Activated T-cell treated with anti-CD3 and anti-CD28 coated beads, Interleukin-2, amount 50 U/mL, for 1 hour (primary cell): Measurements from ENCODE around the gene QSER1.
A peak's percentile ranks its signal among the peaks of the same experiment; 100 is the strongest.
"Not testable (repeated sequence)": the region's sequence is repeated elsewhere in the genome, so short reads cannot be mapped to it uniquely, and the experiment has no call there.

Source experiments
- DNase-seq: peaks from one replicate; pipeline ENCODE4 v3.0.0-alpha.2; 2020

Gene QSER1

GRCh38 chr11:32892355-32893092 is at the start of gene QSER1:
Gene QSER1 (plus strand): TSS chr11:32892811. CDS start chr11:32893126, 315 bp downstream.
- peak; percentile 79 for DNase-seq

DNA sequence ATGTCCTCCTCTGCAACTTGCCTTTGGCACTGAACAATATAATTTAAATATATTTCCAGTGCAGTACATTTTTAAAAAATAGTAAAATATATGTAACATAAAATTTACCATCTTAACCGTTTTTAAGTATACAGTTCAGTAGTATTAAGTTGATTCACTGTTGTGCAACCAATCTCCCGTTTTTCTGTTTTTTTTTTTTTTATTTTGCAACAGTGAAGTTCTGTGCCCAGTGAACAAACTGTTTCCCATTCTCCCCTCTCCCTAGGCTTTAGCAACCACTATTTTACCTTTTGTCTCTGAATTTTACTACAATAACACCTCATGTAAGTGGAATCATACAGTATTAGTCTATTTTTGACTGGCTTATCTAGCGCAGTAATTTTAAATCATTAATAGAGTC is 49.1 kb upstream of the QSER1 start:
- no peak for DNase-seq

DNA sequence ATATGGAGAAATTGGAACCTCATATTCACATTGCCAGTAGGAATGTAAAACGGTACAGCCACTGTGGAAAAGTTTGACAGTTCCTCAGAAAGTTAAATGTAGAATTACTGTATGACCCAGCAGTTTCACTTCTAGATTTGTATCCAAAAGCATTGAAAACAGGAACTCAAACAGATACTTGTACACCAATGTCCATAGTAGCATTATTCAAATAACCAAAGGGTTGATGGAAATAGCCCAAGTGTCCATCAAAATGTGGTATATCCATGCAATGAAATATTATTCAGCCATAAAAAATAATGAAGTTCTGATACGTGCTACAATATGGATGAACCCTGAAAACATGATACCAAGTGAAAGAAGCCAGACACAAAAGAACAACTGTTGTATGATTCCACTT is 45.1 kb upstream of the QSER1 start:
- DNase-seq = no peak

DNA sequence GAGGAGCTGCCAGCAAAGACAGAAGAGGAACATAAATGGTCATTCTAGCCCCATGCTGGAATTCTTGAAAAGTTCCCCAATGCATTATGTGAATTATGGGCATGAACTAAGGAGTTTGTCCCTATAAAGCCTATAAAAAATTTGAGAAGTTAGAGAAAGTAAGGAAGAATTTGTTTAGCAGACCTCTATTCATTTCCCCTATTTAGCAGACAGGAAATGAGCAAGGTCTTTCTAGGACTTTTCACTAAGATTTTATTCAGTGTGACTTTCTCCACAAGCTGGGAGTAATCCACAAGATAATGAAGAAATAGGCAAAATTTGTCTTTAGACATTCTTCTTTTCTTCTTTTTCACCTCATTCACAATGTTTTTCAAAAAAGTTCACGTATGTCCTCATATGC is 42.9 kb upstream of the QSER1 start:
- DNase-seq = no peak

DNA sequence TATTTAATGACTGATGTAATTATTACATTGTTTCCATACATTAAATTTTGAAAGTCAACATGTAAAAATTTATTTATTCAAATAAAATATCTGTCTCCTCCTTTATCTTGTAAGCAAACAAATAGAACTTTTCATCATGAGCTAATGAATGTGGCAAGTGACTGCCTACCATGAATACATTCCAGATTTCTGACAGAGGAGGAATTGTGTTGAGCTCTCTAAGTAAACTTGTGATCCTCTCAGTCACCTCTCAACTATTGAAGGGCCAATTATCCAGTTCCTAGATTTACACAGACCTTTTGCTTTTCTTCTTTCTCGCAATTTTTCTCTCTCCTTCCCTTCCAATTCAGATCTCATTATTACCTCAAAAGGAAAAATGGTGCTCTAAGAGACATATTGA is 41.4 kb upstream of the QSER1 start:
- no peak for DNase-seq

- no peak for DNase-seq
Measured at GRCh38 chr11:32852207-32852606, 40.4 kb upstream of the QSER1 start.

DNA sequence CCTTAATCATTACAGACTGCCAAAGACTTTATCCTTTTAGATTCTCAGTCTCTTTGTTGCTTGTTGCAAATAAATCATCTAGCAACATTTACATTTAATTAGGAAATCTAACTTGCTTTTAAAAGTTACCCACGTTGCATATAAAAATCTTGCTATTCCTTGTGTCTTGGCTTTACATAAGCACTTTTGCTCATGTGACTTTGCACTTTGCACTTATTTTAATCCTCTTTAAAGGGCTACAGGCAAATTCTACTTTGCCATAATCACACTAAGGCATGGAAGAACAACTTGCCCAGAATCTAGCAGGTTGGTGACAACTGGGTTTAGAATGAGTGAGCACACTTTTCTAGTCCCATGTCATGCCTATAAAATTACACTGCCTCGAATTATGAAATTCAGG is 37.0 kb upstream of the QSER1 start:
- DNase-seq = no peak

DNA sequence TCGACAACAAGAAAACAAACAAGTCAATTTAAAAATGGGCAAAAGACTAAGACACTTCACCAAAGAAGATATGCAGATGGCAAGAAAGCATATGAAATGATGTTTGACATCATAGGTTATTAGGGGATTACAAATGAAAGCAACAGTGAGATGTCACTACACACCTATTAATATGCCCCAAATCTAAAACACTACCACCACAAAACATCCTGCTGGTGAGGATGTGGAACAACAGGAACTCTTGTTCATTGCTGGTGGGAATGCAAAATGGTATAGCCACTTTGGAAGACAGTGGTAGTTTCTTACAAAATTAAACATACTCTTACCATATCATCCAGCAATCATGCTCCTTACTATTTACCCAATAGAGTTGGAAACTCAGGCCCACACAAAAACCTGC is 33.9 kb upstream of the QSER1 start:
- no peak for DNase-seq

GRCh38 chr11:32861850-32862577 is 30.6 kb upstream of the QSER1 start:
- no peak for DNase-seq

DNA sequence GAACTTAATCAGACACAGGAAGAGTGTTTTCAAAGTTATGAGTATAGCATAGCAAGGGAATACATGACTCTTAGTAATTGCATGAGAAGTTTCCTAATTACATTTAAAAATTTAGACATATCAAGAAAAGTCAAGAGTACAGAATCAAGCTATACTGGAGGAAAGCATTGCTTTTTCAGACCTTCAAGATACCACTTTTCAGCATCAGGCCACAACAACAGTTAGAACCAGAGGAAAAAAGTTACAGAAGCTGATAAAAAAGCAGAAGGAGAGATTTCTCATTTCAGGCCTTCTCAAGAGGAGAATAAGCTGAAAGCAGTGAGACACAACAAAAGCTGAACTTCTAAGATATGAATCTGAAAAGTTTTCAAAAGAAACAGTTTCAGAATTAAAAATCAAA is 28.1 kb upstream of the QSER1 start:
- no peak for DNase-seq

DNA sequence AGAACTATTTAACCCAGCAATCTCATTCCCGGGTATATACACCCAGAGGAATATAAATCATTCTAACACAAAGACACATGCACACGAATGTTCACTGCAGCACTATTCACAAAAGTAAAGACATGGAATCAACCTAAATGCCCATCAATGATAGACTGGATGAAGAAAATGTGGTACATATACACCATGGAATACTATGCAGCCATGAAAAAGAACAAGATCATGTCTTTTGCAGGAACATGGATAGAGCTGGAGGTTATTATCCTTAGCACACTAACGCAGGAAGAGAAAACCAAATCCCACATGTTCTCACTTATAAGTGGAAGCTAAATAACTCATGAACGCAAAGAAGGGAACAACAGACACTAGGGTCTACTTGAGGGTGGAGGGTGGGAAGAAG is 23.9 kb upstream of the QSER1 start:
- not testable (repeated sequence) for DNase-seq

- DNase-seq = peak; percentile 43
Measured at GRCh38 chr11:32870676-32871075, 21.9 kb upstream of the QSER1 start.

DNA sequence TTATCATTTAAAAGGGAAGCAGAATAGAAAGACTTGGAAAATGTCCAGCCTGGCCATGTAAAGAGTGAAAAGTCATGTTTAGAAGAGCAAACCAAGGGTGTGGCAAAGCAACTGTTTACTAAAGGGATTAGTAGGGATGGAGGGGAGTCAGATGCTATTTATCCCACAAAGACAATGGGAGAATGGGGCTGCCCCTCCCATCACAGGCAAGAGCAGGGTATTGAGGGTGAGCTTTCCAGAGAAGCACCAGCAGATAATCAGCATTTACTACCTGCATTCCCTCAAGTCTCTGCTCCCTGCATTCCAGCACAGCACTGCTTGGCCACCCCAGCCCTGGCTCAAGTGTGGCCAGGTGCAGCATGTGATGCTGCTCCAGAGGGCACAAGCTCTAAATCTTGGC is 18.5 kb upstream of the QSER1 start:
- DNase-seq = no peak

DNA sequence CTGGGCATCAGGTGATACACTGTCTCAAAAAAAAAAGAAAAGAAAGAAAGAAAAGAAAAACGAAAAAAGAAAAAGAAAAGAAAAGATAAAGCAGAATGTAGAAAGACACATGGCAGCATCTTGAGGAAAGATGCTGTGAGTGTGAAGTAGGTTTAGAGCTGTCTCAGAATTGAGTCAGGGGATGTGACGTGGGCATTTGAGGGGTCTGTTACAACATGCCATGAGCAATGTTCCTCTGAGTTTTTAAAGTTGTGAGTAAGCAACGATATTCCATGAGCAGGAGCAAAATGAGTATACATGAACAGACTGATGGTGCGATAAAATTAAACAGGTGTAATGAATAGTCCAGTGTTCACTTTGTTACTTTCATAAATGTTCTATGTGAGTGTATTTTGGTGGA is 11.3 kb upstream of the QSER1 start:
- no peak for DNase-seq

- no peak for DNase-seq
Measured at GRCh38 chr11:32883421-32883820, 9.2 kb upstream of the QSER1 start.

GRCh38 chr11:32884023-32884422 is 8.6 kb upstream of the QSER1 start:
- DNase-seq = no peak

GRCh38 chr11:32884770-32885384 is 7.7 kb upstream of the QSER1 start:
- no peak for DNase-seq

DNA sequence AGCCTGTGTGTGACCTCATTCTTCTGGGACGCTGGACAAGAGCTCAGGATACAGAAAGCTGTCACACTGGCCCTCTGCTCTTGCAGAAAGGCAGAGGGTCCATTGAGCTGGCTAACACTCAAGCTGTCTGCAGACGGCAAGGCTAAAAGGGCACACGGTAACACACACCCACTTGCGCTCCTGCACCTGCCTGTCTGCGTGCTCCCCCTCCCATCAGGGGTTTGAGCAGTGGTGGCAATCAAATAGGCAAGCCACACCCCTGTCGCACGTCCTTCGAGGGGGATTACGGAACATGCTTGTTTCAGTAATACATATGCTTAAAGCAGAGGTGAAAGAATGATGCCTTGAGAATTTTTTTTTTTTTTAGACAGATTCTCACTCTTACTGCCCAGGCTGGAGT is 7.1 kb upstream of the QSER1 start:
- no peak for DNase-seq

- DNase-seq = no peak
Measured at GRCh38 chr11:32886180-32886579, 6.4 kb upstream of the QSER1 start.

DNA sequence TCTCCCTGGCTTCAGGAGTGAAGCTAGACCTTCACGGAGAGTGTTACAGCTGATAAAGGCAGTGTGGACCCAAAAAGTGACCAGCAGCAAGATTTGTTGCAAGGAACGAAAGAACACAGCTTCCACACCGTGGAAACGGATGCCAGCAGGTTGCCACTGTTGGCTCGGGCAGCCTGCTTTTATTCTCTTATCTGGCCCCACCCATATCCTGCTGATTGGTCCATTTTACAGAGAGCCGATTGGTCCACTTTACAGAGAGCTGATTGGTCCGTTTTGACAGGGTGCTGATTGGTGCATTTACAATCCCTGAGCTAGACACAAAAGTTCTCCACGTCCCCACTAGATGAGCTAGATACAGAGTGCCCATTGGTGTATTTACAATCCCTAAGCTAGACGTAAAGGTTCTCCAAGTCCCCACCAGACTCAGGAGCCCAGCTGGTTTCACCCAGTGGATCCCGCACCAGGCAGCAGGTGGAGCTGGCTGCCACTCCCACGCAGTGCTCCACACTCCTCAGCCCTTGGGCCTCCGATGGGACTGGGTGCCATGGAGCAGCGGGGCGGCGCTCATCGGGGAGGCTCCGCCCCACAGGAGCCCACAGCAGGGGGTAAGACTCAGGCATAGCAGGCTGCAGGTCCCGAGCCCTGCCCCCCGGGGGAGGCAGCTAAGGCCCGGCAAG is 4.8 kb upstream of the QSER1 start:
- not testable (repeated sequence) for DNase-seq

DNA sequence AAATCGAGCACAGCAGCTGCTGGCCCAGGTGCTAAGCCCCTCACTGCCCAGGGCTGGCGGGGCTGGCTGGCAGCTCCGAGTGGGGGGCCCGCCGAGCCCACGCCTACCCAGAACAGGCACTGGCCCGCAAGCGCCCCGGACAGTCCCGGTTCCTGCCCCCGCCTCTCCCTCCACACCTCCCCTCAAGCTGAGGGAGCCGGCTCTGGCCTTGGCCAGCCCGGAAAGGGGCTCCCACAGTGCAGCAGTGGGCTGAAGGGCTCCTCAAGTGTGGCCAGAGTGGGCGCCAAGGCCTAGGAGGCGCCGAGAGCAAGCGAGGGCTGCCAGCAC is 4.3 kb upstream of the QSER1 start:
- DNase-seq = not testable (repeated sequence)

DNA sequence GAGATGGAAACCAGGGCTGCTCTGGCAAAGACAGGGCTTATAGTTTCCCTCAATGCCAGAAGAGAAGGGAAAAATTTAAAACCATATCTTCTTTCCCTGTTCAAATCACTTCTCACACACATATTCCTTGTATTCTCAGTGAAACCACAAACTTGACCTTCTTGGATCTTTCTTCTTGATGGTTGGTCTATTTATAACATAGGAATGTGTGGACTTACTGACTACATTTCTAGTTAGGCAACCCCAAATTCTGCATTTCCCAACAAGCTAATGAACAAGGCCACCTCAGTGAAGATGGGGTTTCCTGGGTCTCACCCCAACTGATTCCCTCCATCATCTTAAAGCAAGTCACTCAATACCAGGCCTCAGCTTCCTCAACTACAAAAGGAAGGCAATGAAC is 3.8 kb upstream of the QSER1 start:
- no peak for DNase-seq

GRCh38 chr11:32890843-32891656 is 1.6 kb upstream of the QSER1 start:
- no peak for DNase-seq
